ENCODE measurements around the gene UQCR10. TPM values are rescaled to one million over a fixed set of nuclear protein-coding genes. Genes with fewer than 3 reads are reported as not detected.
A peak's percentile ranks its signal among the peaks of the same experiment; 100 is the strongest.

The UQCR10 gene
- total and polyA plus RNA-seq, 9 of the 15 experiments (the other 6 are each of a cell fraction or from before 2014, with no cell fraction given), result 128 to 903 (median 163) TPM

DNA sequence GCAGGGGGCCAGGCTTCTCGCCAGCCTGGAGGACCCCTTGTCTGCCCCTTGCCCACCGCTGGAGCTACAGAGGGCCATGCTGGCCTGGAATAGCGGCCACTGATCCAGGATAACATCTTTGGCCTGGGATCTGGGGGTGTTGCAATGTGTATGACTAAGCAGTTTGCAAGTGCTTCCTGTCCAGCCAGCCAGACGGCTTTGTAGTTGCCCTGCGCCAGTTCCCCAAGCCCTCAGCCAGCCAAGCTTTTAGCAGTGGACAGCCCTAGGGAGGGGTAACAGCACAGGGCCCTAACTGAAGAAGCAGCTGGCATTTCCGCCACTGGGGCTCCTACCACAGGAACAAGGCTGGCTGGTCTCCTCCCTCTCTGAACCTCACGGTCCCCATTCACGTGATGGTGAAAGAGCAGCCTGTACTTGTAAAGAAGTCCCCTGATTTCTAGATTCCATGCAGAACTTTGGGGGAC, 32.1 kb downstream of the UQCR10 start (continued):
- peak; percentile 79; the same call in 1 of the 2 replicates for TF ChIP-seq MTA3 (IDR thresholded peaks at IDR 0.05; ENCODE audit: borderline replicate concordance)
- TF ChIP-seq ARID1B (IDR thresholded peaks at IDR 0.05), result peak; percentile 85
- no peak for TF ChIP-seq ZNF507 (tag; conservative IDR thresholded peaks at IDR 0.05)
- no peak for TF ChIP-seq CREBBP (IDR thresholded peaks at IDR 0.05; ENCODE audit: low read depth, low read length)
- TF ChIP-seq SNIP1 (IDR thresholded peaks at IDR 0.05; ENCODE audit: low read depth), result no peak
- peak; percentile 83 for TF ChIP-seq ETV1 (tag; conservative IDR thresholded peaks at IDR 0.05; ENCODE audit: low read depth)
- no peak for TF ChIP-seq ZNF589 (CRISPR knock-in tag; IDR thresholded peaks at IDR 0.05; ENCODE audit: low read depth)
- TF ChIP-seq, protein P1, sequence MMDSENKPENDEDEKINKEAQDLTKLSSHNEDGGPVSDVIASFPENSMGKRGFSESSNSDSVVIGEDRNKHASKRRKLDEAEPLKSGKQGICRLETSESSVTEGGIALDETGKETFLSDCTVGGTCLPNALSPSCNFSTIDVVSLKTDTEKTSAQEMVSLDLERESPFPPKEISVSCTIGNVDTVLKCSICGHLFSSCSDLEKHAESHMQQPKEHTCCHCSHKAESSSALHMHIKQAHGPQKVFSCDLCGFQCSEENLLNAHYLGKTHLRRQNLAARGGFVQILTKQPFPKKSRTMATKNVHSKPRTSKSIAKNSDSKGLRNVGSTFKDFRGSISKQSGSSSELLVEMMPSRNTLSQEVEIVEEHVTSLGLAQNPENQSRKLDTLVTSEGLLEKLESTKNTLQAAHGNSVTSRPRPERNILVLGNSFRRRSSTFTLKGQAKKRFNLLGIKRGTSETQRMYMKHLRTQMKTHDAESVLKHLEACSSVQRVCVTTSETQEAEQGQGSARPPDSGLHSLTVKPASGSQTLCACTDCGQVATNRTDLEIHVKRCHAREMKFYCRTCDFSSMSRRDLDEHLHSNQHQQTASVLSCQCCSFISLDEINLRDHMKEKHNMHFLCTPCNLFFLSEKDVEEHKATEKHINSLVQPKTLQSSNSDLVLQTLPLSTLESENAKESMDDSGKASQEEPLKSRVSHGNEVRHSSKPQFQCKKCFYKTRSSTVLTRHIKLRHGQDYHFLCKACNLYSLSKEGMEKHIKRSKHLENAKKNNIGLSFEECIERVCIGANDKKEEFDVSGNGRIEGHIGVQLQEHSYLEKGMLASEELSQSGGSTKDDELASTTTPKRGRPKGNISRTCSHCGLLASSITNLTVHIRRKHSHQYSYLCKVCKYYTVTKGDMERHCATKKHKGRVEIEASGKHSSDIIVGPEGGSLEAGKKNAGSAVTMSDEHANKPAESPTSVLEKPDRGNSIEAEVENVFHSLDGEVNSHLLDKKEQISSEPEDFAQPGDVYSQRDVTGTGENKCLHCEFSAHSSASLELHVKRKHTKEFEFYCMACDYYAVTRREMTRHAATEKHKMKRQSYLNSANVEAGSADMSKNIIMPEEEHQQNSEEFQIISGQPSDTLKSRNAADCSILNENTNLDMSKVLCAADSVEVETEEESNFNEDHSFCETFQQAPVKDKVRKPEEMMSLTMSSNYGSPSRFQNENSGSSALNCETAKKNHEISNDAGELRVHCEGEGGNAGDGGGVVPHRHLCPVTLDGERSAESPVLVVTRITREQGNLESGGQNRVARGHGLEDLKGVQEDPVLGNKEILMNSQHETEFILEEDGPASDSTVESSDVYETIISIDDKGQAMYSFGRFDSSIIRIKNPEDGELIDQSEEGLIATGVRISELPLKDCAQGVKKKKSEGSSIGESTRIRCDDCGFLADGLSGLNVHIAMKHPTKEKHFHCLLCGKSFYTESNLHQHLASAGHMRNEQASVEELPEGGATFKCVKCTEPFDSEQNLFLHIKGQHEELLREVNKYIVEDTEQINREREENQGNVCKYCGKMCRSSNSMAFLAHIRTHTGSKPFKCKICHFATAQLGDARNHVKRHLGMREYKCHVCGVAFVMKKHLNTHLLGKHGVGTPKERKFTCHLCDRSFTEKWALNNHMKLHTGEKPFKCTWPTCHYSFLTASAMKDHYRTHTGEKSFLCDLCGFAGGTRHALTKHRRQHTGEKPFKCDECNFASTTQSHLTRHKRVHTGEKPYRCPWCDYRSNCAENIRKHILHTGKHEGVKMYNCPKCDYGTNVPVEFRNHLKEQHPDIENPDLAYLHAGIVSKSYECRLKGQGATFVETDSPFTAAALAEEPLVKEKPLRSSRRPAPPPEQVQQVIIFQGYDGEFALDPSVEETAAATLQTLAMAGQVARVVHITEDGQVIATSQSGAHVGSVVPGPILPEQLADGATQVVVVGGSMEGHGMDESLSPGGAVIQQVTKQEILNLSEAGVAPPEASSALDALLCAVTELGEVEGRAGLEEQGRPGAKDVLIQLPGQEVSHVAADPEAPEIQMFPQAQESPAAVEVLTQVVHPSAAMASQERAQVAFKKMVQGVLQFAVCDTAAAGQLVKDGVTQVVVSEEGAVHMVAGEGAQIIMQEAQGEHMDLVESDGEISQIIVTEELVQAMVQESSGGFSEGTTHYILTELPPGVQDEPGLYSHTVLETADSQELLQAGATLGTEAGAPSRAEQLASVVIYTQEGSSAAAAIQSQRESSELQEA (IDR thresholded peaks at IDR 0.05; ENCODE audit: low read depth), result no peak
- TF ChIP-seq ZNF778 (CRISPR knock-in tag; IDR thresholded peaks at IDR 0.05), result no peak
- TF ChIP-seq, protein P2, sequence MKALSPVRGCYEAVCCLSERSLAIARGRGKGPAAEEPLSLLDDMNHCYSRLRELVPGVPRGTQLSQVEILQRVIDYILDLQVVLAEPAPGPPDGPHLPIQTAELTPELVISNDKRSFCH (CRISPR knock-in tag; IDR thresholded peaks at IDR 0.05), result no peak
- TF ChIP-seq, protein P2 (tag; IDR thresholded peaks at IDR 0.05), result no peak
- TF ChIP-seq ATF1 (CRISPR knock-in tag; IDR thresholded peaks at IDR 0.05), result no peak
- 0 out of 2 replicates have a peak, but pooled peaks have one; percentile 15 for TF ChIP-seq ATF1 (tag; IDR thresholded peaks at IDR 0.05)
- TF ChIP-seq DACH1 (IDR thresholded peaks at IDR 0.05; ENCODE audit: partially characterized antibody), result peak; percentile 13
- TF ChIP-seq FOXM1 (IDR thresholded peaks at IDR 0.05; ENCODE audit: low read depth), result no peak
- no peak for TF ChIP-seq FOXM1 (CRISPR knock-in tag; IDR thresholded peaks at IDR 0.05; ENCODE audit: low read depth)
- TF ChIP-seq, protein P3, sequence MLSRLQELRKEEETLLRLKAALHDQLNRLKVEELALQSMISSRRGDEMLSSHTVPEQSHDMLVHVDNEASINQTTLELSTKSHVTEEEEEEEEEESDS (CRISPR knock-in tag; IDR thresholded peaks at IDR 0.05), result no peak
- no peak for TF ChIP-seq PRPF4 (IDR thresholded peaks at IDR 0.05; ENCODE audit: insufficient read depth, low read depth, low read length, poor library complexity, severe bottlenecking)
- peak; percentile 36; the same call in 1 of the 2 replicates for TF ChIP-seq POLR2AphosphoS5 (IDR thresholded peaks at IDR 0.05; ENCODE audit: control insufficient read depth, insufficient read depth, low read depth, low read length)
- no peak for TF ChIP-seq ZNF76 (CRISPR knock-in tag; IDR thresholded peaks at IDR 0.05; ENCODE audit: borderline replicate concordance)
- TF ChIP-seq, protein P4, sequence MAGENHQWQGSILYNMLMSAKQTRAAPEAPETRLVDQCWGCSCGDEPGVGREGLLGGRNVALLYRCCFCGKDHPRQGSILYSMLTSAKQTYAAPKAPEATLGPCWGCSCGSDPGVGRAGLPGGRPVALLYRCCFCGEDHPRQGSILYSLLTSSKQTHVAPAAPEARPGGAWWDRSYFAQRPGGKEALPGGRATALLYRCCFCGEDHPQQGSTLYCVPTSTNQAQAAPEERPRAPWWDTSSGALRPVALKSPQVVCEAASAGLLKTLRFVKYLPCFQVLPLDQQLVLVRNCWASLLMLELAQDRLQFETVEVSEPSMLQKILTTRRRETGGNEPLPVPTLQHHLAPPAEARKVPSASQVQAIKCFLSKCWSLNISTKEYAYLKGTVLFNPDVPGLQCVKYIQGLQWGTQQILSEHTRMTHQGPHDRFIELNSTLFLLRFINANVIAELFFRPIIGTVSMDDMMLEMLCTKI (IDR thresholded peaks at IDR 0.05; ENCODE audit: partially characterized antibody), result no peak
